Suprapubic skin (tissue), 4 donors: ENCODE data around the gene EGFR. TPM values are rescaled to one million over a fixed set of nuclear protein-coding genes. Genes with fewer than 3 reads are reported as not detected.

Experiments
- DNase-seq, 2 donors: peaks; one replicate each; pipeline ENCODE4 v3.0.0-alpha.2; 2019; ENCODE audit warnings: low spot score in 2 of 2
- H3K27ac ChIP-seq: fragments of 200-600 bp; sonication (generic); one replicate; pipeline ENCODE4 v1.5.1; 2019
- H3K27me3 ChIP-seq: fragments of 200-600 bp; sonication (generic); one replicate; pipeline ENCODE4 v1.5.1; 2019
- H3K36me3 ChIP-seq: fragments of 200-600 bp; sonication (generic); one replicate; pipeline ENCODE4 v1.5.1; 2019
- H3K4me1 ChIP-seq: fragments of 200-600 bp; sonication (generic); one replicate; pipeline ENCODE4 v1.5.1; 2019
- H3K4me3 ChIP-seq: fragments of 200-600 bp; sonication (generic); one replicate; pipeline ENCODE4 v1.5.1; 2019; ENCODE audit warnings: mild to moderate bottlenecking
- H3K9me3 ChIP-seq: fragments of 200-600 bp; sonication (generic); one replicate; pipeline ENCODE4 v1.5.1; 2019
- CTCF ChIP-seq, 2 donors: fragments of 200-600 bp in 1 of 2; fragments of 450-650 bp in 1 of 2; sonication (generic) in 1 of 2; IDR thresholded peaks; one replicate each; pipeline ENCODE4 v1.5.1; 2016 to 2019; ENCODE audit warnings: antibody characterized with exemption in 2 of 2, mild to moderate bottlenecking in 1 of 2, moderate library complexity in 1 of 2
- EP300 ChIP-seq: sonication (generic); formaldehyde crosslinking; IDR thresholded peaks from one replicate; pipeline ENCODE4 v1.6.1; 2017; ENCODE audit warnings: antibody characterized with exemption
- POLR2A ChIP-seq, 2 donors: fragments of 450-650 bp; IDR thresholded peaks; one replicate each; pipeline ENCODE4 v1.6.1; 2017; ENCODE audit warnings: antibody characterized with exemption in 2 of 2, mild to moderate bottlenecking in 2 of 2, moderate library complexity in 2 of 2
- POLR2AphosphoS5 ChIP-seq, 3 donors: sonication (generic); formaldehyde crosslinking; IDR thresholded peaks; one replicate each; pipeline ENCODE4 v1.6.1; 2017; ENCODE audit warnings: antibody characterized with exemption in 3 of 3
- WGBS: methylation state at CpG from one replicate; pipeline ENCODE4 v1.1.5; 2018; 5-methylcytosine and 5-hydroxymethylcytosine counted together
- total RNA-seq, 4 donors: library from RNA; depleted of rRNA; stranded (reverse); fragments of >200 nt; gene quantifications; one replicate each; pipeline ENCODE4 v1.1.0, GENCODE V29; 2016

The EGFR gene
- 100 to 1,000 TPM; 231 to 341 (median 271) TPM for total RNA-seq

GRCh38 chr7:55018361-55019190 lies at the start of gene EGFR:
TSS of gene EGFR (plus strand) at chr7:55019017. CDS start at chr7:55019278, 261 bp downstream.
- no peak for TF ChIP-seq EP300
- TF ChIP-seq POLR2AphosphoS5 (IDR thresholded peaks at IDR 0.05), result peak in 1 of 3 donors; percentile 27
- TF ChIP-seq POLR2A (IDR thresholded peaks at IDR 0.05), result peak in 1 of 2 donors; percentile 86
- TF ChIP-seq CTCF (IDR thresholded peaks at IDR 0.05), result no peak

GRCh38 chr7:54969208-54969967 lies 49.4 kb upstream of the EGFR start:
- WGBS, result 82% methylated on average over 13 of the region's 13 CpGs
- no peak for TF ChIP-seq POLR2A (IDR thresholded peaks at IDR 0.05)
- no peak for TF ChIP-seq POLR2AphosphoS5 (IDR thresholded peaks at IDR 0.05)
- TF ChIP-seq EP300, result no peak
- TF ChIP-seq CTCF (IDR thresholded peaks at IDR 0.05), result no peak
- DNase-seq, result no peak
- Histone ChIP-seq H3K9me3 (no peaks in the 10 kb centered on the region), H3K27me3 (no peaks in the 10 kb centered on the region), H3K4me1 (no peaks in the 10 kb centered on the region), H3K36me3 (no peaks in the 10 kb centered on the region), H3K4me3 (no peak overlapping the region), H3K27ac (no peak overlapping the region)

More at GRCh38 chr7:55018361-55019190, at the start of gene EGFR:
- DNase-seq, result peak; percentile 89 to 90
- WGBS, result 3% methylated on average over 31 of the region's 80 CpGs
- Histone ChIP-seq H3K36me3 (no peaks in the 10 kb centered on the region), H3K27me3 (no peaks in the 10 kb centered on the region), H3K9me3 (no peaks in the 10 kb centered on the region), H3K4me1 (peaks cover 30% of the 10 kb centered on the region), H3K4me3 (peak within 1 kb of the TSS; percentile 91), H3K27ac (peak within 1 kb of the TSS; percentile 99)

- H3K27ac ChIP-seq, result no peak overlapping the region
- TF ChIP-seq CTCF (IDR thresholded peaks at IDR 0.05) (no peak), EP300 (no peak), POLR2A (IDR thresholded peaks at IDR 0.05) (no peak), POLR2AphosphoS5 (IDR thresholded peaks at IDR 0.05) (no peak)
- H3K36me3 ChIP-seq, result no peaks in the 10 kb centered on the region
- 83% methylated on average over 2 of the region's 2 CpGs for WGBS
- H3K4me1 ChIP-seq, result no peaks in the 10 kb centered on the region
- H3K4me3 ChIP-seq, result no peak overlapping the region
- no peak for DNase-seq
- H3K27me3 ChIP-seq, result no peaks in the 10 kb centered on the region
- no peaks in the 10 kb centered on the region for H3K9me3 ChIP-seq
These were observed 46.0 kb upstream of the EGFR start for GRCh38 chr7:54972733-54973294.

GRCh38 chr7:54978364-54979116 lies 40.3 kb upstream of the EGFR start:
- WGBS, result 66% methylated on average over 9 of the region's 9 CpGs
- no peak for DNase-seq
- H3K4me3 ChIP-seq, result no peak overlapping the region

More at GRCh38 chr7:54978364-54979116, 40.3 kb upstream of the EGFR start:
- no peaks in the 10 kb centered on the region for H3K27me3 ChIP-seq
- H3K36me3 ChIP-seq, result no peaks in the 10 kb centered on the region
- no peaks in the 10 kb centered on the region for H3K4me1 ChIP-seq
- TF ChIP-seq CTCF (IDR thresholded peaks at IDR 0.05), result no peak
- TF ChIP-seq EP300, result no peak
- no peak for TF ChIP-seq POLR2AphosphoS5 (IDR thresholded peaks at IDR 0.05)
- no peak for TF ChIP-seq POLR2A (IDR thresholded peaks at IDR 0.05)
- no peaks in the 10 kb centered on the region for H3K9me3 ChIP-seq
- H3K27ac ChIP-seq, result no peak overlapping the region
